Thoracic aorta (tissue), 2 donors: Measurements from ENCODE around the gene GPA33. TPM values are rescaled to one million over a fixed set of nuclear protein-coding genes. Genes with fewer than 3 reads are reported as not detected.

Source experiments
- ATAC-seq: fragments of 150-250 bp; one replicate; pipeline ENCODE4 v1.8.0; 2017; ENCODE audit warnings: low read depth; ENCODE audit not compliant: insufficient number of reproducible peaks, low FRiP score
- DNase-seq: peaks from one replicate; pipeline ENCODE4 v3.0.0-alpha.2; 2020; ENCODE audit warnings: low spot score
- H3K27ac ChIP-seq, 2 donors: fragments of 200-600 bp; sonication (generic); 1 replicate in 1 of 2; 2 replicates in 1 of 2; pipeline ENCODE4 v1.5.1; 2016; ENCODE audit warnings: mild to moderate bottlenecking in 2 of 2, moderate library complexity in 2 of 2
- H3K27me3 ChIP-seq: fragments of 200-600 bp; sonication (generic); replicated peaks from 2 replicates; pipeline ENCODE4 v1.6.0; 2016; ENCODE audit warnings: mild to moderate bottlenecking; ENCODE audit not compliant: insufficient read depth
- H3K36me3 ChIP-seq: fragments of 200-600 bp; sonication (generic); one replicate; pipeline ENCODE4 v1.5.1; 2016
- H3K4me1 ChIP-seq, 2 donors: fragments of 200-600 bp; sonication (generic); 1 replicate in 1 of 2; 2 replicates in 1 of 2; pipeline versions ENCODE4 v1.5.1 to v1.6.0; 2016; ENCODE audit warnings: low read depth in 2 of 2, mild to moderate bottlenecking in 1 of 2; ENCODE audit not compliant: control insufficient read depth in 1 of 2
- H3K4me3 ChIP-seq: fragments of 200-600 bp; sonication (generic); 2 replicates; pipeline ENCODE4 v1.5.1; 2016; ENCODE audit warnings: mild to moderate bottlenecking
- H3K9me3 ChIP-seq: fragments of 200-600 bp; sonication (generic); 2 replicates; pipeline ENCODE4 v1.5.1; 2016
- total RNA-seq, 2 donors: library from RNA; depleted of rRNA; stranded (reverse); fragments of >200 nt; gene quantifications; one replicate each; pipeline versions ENCODE4 v1.1.0 to v1.2.3, GENCODE V29; 2016
- TF ChIP-seq, protein P1 (sequence below): fragments of 200-600 bp; sonication (generic); IDR thresholded peaks from one replicate; pipeline ENCODE4 v1.5.1; 2019; ENCODE audit warnings: antibody characterized with exemption

The GPA33 gene
- total RNA-seq, 2 donors from 2014 or later = not detected

DNA sequence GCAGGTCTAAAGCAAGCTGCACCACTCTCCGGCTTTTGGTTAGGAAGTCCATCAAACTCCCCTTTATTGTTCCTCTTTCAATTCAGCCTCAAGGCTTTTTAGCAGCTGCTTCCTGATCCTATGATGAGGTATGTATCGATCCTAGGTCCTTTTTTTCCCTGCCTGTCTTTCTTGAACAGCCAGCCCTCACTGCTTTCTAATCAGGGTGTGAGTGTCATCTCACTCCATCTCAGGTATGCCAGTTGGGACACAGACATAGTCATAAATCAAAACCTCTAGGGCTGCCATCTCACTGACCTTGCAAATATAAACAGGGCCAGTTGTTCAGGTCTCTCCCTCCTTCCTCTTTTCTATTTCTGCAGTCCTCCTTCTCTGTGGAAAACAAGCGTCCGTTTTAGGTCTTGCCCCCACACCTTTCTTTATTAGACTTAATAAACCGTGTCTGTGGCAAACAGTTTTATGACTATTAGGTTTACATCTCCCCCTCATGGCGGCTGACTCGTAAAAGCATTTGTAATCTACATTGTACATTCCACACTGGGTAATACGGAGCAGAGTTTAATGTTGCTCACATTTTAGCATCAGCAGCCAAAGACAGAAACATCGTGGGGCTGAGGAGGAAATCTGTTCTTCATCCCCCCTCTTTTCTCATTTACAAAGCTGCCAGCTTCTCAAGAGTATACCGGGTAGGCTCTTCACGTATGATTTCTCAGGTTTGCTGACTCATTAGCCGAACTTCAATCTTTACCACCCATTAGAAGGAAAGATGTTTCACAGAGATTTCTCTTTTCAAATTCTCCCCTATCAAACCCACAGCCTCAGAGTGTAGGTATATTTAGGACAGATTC, 15.3 kb upstream of the GPA33 start:
- no peaks in the 10 kb centered on the region for H3K27me3 ChIP-seq
- no peak overlapping the region for H3K27ac ChIP-seq
- no peak for ATAC-seq
- no peak overlapping the region for H3K4me3 ChIP-seq
- no peaks in the 10 kb centered on the region for H3K4me1 ChIP-seq
- no peaks in the 10 kb centered on the region for H3K9me3 ChIP-seq
- TF ChIP-seq, protein P1, sequence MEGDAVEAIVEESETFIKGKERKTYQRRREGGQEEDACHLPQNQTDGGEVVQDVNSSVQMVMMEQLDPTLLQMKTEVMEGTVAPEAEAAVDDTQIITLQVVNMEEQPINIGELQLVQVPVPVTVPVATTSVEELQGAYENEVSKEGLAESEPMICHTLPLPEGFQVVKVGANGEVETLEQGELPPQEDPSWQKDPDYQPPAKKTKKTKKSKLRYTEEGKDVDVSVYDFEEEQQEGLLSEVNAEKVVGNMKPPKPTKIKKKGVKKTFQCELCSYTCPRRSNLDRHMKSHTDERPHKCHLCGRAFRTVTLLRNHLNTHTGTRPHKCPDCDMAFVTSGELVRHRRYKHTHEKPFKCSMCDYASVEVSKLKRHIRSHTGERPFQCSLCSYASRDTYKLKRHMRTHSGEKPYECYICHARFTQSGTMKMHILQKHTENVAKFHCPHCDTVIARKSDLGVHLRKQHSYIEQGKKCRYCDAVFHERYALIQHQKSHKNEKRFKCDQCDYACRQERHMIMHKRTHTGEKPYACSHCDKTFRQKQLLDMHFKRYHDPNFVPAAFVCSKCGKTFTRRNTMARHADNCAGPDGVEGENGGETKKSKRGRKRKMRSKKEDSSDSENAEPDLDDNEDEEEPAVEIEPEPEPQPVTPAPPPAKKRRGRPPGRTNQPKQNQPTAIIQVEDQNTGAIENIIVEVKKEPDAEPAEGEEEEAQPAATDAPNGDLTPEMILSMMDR = no peak
- peaks cover 9% of the 10 kb centered on the region for H3K36me3 ChIP-seq
- no peak for DNase-seq

DNA sequence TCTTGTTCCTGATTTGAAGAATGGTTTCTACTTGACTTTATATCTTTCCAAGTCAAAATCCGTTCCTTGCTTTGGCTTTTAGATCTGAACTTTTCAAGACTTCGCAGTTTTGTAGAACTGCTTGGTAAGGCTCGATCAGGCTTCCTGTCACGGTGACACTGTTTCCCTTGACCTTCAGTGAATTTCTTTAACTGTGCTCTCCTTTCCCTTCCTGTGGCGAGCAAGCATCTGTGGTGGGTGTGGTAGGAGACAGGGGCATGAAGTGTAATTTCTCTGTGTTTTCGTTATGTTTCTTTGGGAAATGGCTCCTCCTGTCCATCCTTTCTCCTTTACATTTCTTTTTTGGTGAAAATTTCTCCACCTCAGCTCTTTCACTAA, 14.1 kb upstream of the GPA33 start:
- H3K27ac ChIP-seq = no peak overlapping the region
- DNase-seq (no peak), ATAC-seq (no peak)
- H3K36me3 ChIP-seq = peaks cover 5% of the 10 kb centered on the region
- TF ChIP-seq, protein P1 = no peak
- H3K4me1 ChIP-seq = no peaks in the 10 kb centered on the region
- H3K4me3 ChIP-seq = no peak overlapping the region
- no peaks in the 10 kb centered on the region for H3K9me3 ChIP-seq
- H3K27me3 ChIP-seq = no peaks in the 10 kb centered on the region

DNA sequence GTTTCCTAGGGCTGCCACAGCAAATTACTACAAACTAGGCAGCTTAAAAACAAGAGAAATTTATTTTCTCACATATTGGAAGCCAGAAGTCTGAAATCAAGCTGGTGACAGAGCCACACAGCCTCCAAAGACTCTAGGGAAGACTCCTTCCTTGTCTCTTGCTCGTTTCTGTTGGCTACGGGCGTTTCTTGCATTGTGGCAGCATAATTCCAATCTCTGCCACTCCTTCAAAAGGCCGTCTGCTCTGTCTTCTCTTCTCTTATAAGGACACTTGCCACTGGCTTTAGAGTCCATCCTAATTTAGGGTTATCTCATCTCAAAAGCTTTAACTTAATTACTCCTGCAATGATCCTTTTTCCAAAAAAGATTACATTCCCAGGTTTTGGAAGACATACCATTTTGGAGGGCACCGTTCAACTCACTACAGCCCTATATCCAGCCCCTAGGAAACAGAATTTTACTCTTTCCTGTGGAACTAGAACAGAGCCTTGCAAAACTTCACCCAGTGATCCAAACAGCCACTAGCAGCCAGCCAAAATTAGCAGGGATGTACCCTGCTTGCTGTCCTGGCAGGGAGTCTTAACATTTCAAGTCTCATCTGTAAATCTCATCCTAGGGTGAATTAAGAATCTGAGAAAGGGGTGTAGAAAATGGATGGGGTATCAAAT, 12.9 kb upstream of the GPA33 start:
- TF ChIP-seq, protein P1 = no peak
- no peak overlapping the region for H3K27ac ChIP-seq
- H3K36me3 ChIP-seq = peaks cover 2% of the 10 kb centered on the region
- H3K4me3 ChIP-seq = no peak overlapping the region
- DNase-seq (no peak), ATAC-seq (no peak)
- no peaks in the 10 kb centered on the region for H3K9me3 ChIP-seq
- no peaks in the 10 kb centered on the region for H3K4me1 ChIP-seq
- H3K27me3 ChIP-seq = no peaks in the 10 kb centered on the region

DNA sequence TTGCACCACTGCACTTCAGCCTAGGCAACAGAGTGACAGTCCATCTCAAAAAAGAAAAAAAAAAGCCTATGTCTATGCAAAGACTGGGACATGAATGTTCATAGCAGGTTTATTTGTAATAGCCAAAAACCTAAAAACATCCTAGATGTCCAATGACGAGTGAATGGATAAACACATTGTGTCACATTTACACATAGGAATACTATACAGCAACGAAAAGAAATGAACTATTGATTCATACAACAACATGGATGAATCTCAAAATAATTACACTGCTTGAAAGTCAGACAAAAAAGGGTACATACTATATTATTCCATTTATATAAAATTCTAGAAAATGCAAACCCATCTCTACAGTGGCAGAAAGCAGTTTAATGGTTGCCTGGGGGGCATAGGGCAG, 11.6 kb upstream of the GPA33 start:
- no peak for DNase-seq
- TF ChIP-seq, protein P1 = no peak
- no peaks in the 10 kb centered on the region for H3K9me3 ChIP-seq
- no peak for ATAC-seq
- no peak overlapping the region for H3K27ac ChIP-seq
- no peaks in the 10 kb centered on the region for H3K4me1 ChIP-seq
- no peak overlapping the region for H3K4me3 ChIP-seq
- no peaks in the 10 kb centered on the region for H3K27me3 ChIP-seq
- no peaks in the 10 kb centered on the region for H3K36me3 ChIP-seq

DNA sequence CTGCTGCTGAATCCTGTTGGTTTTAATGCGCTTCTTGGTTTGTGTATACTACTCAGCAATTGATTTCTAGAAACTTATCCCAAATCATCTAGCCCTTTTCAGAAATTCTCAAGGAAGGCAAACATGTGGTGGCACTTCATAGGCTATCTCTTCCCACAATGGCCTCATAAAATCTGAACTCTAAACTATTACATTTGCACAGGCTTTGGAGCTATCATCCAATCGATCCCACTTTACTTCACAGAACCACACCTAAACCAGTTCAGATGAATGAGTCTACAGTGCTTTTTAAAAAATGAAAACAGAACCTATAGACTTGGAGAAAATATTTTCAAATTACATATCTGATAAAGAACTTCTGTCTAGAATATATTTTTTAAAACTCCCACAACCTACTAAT, 10.6 kb upstream of the GPA33 start:
- no peaks in the 10 kb centered on the region for H3K27me3 ChIP-seq
- DNase-seq (no peak), ATAC-seq (no peak)
- H3K9me3 ChIP-seq = no peaks in the 10 kb centered on the region
- TF ChIP-seq, protein P1 = no peak
- H3K27ac ChIP-seq = no peak overlapping the region
- no peak overlapping the region for H3K4me3 ChIP-seq
- peaks cover 0 to under 1% of the 10 kb centered on the region in 2 donors for H3K4me1 ChIP-seq
- no peaks in the 10 kb centered on the region for H3K36me3 ChIP-seq
